Stimulated activated CD8-positive, alpha-beta memory T cell treated with anti-CD3 and anti-CD28 coated beads, Interleukin-4, amount 100 ng/mL, for 1 hour (primary cell): ENCODE results near the gene SIRT3.
"Not testable (repeated sequence)": the region's sequence is repeated elsewhere in the genome, so short reads cannot be mapped to it uniquely, and the experiment has no call there.

Source experiments
- DNase-seq, 2 donors: peaks; one replicate each; pipeline ENCODE4 v3.0.0-alpha.2; 2020; ENCODE audit warnings: low read depth in 2 of 2, low spot score in 1 of 2

The SIRT3 gene

GRCh38 chr11:204587-205109 is 31.5 kb downstream of the SIRT3 start:
- no peak for DNase-seq

- no peak for DNase-seq
Observed at GRCh38 chr11:203945-204586, 32.1 kb downstream of the SIRT3 start.

- DNase-seq, result no peak
Observed at GRCh38 chr11:203056-203944, 32.8 kb downstream of the SIRT3 start.

DNA sequence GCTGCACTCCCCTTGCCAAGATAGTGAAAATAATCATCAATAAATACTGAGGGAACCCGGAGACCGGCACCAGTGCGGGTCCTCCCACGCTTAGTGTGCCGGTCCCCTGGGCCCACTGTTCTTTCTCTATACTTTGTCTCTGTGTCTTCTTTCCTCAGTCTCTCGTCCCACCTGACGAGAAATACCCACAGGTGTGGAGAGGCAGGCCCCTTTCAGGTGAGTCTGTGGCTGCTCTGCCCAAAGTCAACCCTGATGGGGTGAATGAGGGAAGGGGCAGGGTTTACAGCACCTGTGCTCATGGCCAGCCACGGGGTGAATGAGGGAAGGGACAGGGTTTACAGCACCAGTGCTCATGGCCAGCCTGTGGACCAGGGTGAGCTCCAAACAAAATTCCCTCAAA is 33.7 kb downstream of the SIRT3 start:
- no peak for DNase-seq

DNA sequence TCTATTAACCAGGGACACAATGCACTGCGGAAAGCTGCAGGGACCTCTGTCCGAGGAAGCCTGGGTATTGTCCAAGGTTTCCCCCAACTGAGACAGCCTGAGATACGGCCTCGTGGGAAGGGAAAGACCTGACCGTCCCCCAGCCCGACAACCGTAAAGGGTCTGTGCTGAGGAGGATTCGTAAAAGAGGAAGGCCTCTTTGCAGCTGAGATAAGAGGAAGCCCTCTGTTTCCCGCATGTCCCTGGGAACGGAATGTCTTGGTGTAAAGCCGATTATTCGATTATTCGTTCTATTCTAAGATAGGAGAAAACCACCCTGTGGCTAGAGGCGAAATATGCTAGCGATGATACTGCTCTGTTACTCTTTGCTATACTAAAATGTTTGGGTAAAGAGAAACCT is 34.2 kb downstream of the SIRT3 start:
- no peak for DNase-seq

- no peak for DNase-seq
Observed at GRCh38 chr11:200224-201003, 35.7 kb downstream of the SIRT3 start.

GRCh38 chr11:199782-200181 is 36.4 kb downstream of the SIRT3 start:
- no peak for DNase-seq

DNA sequence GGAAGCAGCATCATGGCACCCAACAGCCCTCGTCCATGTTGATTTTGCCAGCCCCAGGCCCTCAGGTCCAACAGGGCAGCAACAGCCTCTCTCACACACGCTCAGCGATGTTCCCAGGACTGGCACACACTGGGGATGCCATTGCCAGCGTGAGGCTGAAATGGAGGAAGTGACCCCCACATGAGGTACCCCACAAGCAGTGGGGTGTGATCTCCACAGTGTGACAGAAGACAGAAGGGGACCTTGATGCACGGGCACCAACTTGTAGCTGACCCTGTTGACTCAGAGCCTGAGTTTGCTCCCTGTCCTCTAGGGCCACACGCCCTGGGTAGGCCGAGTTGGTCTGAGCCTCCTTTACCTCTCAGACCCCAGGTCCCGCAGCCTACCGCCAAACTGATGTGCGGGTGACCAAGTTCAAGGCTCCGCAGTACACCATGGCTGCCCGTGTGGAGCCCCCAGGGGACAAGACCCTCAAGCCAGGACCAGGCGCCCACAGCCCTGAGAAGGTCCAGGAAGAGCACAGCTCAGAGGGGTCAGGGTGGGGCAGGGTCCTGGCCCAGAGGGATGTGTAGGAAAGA is 37.0 kb downstream of the SIRT3 start:
- no peak for DNase-seq

DNA sequence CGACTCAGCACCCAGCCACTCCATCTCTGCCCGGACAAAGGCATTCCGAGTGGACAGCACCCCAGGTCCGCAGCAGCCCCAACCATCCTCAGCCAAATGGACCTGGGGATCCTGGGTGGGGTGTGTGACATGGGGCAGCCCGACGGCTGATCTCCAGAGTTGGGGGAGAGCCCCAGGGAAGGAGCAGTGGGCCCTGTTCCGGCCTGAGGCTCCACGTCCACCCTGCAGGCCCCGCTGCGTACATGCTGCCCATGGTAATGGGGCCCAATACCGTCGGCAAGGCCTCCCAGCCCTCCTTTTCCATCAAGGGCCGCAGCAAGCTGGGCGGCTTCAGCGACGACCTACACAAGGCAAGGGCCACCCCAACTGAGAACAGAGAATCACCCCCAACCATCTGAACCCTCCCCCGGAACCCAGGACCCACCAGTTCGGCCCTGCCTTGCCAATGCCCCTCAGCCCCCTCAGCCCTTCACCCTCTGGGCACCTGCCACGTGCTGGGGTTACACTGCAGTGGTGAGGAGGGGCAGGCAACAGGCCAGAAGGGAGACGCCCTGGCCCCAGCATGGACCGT is 37.8 kb downstream of the SIRT3 start:
- DNase-seq, result no peak

DNA sequence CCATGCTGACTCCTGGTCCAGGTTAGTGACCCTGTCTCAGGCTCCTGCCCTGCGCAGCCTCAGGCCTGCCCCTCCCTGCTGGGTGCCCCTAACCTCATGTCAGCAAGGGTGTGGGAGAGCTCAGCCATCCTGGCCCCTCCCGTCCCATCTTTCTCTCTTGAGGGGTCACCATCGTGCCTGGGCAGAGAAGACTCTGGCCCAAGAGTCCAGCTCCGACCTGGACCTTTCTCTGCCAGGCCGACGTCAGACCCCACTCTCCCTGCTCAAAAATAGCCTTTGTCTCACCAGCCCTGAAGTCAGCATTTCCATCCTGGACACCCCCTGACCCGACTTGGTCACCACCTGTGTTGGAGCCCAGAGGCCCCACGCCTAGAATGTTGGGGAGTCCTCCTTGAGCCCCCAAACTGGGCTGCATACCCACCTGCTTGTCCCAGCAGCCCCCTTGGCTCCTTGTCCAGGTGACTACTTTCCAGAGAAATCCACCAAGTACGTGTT is 38.4 kb downstream of the SIRT3 start:
- DNase-seq, result no peak

DNA sequence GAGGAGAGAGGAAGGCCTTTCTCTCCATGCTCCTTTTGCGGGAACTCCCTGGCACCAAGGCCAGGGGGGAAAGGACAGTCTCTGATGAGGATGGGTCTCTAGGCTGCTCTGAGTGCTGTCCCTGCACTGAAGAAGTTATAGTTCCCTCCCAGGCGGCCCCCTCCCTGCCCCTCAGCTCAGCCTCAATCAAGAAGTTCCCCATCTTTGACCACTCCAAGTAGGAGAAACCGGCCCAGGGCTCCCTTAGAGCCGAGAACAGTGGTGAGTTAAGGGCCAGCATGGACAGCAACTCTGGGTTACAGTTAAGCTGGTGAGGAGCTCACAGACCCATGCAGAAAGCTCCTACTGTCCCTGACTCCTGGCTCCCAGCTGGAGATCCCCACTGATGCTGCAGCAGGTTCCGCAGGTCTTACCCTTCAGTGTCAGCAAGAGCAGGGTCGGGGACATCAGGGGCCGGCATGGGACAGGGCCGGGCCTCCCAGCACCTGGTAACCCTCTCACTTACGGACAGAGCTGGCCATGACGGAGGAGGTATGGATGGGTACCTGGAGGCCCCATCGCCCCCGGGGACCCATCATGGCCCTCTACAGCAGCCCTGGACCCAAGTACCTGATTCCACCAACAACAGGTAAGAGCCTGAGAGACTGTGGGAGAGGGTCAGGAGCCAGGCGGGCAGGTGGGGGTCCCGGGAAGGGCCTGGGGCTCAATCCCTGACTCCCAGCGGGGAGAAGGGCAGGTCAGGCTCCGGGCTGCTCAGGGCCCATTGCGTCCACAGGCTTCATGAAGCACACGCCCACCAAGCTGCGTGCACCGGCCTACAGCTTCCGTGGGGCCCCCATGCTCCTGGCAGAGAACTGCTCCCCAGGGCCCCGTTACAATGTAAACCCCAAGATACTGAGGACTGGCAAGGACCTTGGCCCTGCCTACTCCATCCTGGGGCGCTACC is 39.1 kb downstream of the SIRT3 start:
- no peak for DNase-seq

- DNase-seq, result not testable (repeated sequence)
Observed at GRCh38 chr11:193481-193880, 42.7 kb downstream of the SIRT3 start.

GRCh38 chr11:192674-193128 is 43.4 kb downstream of the SIRT3 start, which contains the start of gene SCGB1C1:
TSS of gene SCGB1C1 (plus strand) at chr11:193078. CDS start at chr11:193100, 22 bp downstream.
- not testable (repeated sequence) for DNase-seq

GRCh38 chr11:191490-192478 is 44.4 kb downstream of the SIRT3 start:
- DNase-seq, result not testable (repeated sequence)

GRCh38 chr11:190546-190945 is 45.6 kb downstream of the SIRT3 start:
- DNase-seq, result not testable (repeated sequence)

- not testable (repeated sequence) for DNase-seq
Observed at GRCh38 chr11:189843-190311, 46.3 kb downstream of the SIRT3 start.

DNA sequence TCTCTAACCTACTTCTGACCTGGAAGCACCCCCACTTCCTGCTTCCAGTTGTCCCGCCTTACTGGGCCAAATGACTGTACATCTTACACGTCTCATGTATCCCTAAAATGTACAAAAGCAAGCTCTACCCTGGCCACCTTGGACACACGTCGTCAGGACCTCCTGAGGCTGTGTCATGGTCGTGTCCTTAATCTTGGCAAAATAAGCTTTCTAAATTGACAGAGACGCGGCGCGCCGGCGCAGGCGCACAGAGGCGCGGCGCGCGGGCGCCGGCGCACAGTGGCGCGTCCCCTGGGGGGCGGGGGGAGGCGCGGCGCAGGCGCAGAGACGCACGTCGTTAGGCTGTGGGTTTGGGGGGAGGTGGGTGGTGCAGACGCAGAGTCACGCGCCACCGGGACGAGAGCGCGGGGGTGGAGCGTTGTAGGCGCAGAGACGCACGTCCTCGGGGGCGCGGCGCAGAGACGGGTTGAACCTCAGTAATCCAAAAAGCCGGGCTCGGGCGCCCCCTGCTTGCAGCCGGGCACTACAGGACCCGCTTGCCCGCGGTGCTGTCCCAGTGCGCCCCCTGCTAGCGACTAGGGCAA is 46.9 kb downstream of the SIRT3 start:
- DNase-seq, result not testable (repeated sequence)
